Stimulated activated CD8-positive, alpha-beta memory T cell treated with anti-CD3 and anti-CD28 coated beads, Interleukin-7, amount 100 ng/mL, for 4 hours (primary cell): ENCODE data around the gene KHDC3L.
"Not testable (repeated sequence)": the region's sequence is repeated elsewhere in the genome, so short reads cannot be mapped to it uniquely, and the experiment has no call there.

ENCODE experiments used
- DNase-seq, 2 donors: peaks; one replicate each; pipeline ENCODE4 v3.0.0-alpha.2; 2020; ENCODE audit warnings: low read depth in 2 of 2

Gene KHDC3L

DNA sequence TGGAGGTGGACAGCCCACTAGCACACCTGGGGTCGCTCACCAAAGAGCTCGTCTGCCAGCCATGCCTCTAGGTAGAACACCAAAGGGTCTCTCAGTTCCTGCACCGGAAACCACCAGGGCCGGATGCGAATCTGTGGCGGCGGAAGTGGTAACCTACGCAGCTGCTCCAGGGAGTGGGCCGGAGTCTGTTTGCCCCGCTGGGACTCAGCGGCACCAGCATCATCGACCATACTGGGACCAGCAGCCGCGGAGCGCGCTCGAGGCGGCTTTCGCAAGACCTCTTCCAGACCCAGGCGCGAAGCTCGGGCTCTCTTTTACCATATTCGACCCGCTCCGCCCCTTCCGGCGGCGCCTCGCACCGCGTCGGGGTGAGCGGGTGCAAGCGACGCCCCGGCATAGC, 7.1 kb downstream of the KHDC3L start, which contains the start of gene OOEP:
Gene OOEP, minus strand, starts transcription at position 335 of the 400 bp plus-strand sequence. Its CDS starts 105 bp downstream, at position 230.
- no peak for DNase-seq

DNA sequence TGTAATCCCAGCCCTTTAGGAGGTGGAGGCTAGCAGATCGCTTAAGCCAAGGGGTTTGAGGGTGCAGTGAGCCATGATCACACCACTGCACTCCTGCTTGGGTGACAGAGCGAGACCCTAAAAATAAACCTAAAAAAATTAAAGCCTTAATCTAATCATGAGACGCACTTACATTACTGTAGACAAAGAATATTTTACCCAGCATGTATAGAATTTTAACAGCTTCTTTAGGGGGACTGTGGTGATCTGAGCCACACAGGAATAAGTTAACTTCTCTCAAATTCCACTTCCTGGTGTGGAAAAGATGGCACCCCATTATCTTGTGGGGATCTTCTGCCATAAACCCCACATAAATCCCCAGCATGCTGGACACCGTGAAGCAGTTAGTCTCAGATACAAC, 9.5 kb downstream of the KHDC3L start:
- no peak for DNase-seq

DNA sequence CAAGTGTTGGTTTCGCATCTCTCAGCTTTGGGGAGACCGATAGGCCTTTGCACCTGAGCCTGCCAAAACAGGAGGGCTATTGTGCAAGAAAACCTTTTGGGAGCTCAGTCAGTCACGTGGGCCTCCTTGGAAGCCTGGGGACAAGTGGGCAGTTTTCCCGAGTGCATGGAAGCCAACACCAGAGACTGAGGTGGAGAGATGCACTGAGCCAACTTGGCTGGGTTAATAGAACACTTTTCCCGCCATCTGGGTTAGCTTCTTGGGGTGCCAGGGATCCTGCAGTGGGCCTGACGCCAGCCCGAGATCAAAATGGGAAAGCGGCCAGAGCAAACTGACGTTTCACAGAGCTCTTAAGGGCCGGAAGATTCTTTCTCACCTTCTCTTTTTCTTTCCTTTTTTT, 10.1 kb downstream of the KHDC3L start:
- DNase-seq, result no peak

DNA sequence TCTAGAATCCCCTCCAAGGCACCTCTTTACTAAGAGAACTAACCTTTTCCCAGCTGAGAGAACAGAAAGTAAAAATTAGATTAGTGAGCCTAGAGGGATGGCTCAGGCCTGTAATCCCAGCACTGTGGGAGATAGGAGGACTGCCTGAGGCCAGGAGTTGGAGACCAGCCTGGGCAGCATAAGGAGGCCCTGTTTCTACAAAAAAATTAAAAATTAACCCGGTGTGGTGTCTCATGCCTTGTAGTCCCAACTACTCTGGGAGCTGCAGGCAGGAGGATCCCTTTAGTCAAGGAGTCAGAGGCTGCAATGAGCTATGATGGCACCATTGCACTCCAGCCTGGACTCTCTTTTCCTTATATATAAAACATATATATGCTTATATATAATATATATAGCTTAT, 12.8 kb downstream of the KHDC3L start:
- DNase-seq, result no peak

DNA sequence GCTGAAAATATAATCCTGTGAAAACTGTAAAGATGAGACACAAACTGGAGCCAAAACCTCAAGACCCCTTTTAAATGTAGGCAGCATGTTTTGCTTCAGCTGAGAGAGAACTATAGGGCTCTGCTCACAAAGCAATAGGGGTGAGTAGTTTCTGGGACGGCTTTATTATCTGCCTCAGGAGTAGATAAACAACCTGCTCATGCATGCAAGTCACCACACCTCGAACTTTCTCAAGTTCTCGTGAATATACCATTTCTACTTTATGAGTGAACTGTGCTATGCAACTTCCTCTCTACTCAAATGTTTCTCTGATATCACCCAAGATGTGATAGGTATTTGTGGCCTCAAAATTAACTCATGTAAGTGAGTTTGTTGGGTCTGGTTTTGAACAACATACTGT, 14.8 kb downstream of the KHDC3L start:
- DNase-seq, result no peak

DNA sequence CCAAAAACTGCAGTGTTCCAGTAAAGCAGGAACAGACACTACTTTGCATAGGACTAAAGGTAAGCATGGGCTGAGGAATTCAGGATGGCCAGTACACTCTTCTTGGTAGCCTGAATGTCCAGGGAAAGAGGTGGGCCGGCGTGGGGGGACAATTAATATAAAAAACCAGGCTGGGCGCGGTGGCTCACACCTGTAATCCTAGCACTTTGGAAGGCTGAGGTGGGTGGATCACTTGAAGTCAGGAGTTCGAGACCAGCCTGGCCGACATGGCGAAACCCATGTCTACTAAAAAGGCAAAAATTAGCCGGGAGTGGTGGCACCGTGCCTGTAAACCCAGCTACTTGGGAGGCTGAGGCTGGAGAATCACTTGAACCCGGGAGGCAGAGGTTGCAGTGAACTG, 19.1 kb downstream of the KHDC3L start:
- DNase-seq, result not testable (repeated sequence)

DNA sequence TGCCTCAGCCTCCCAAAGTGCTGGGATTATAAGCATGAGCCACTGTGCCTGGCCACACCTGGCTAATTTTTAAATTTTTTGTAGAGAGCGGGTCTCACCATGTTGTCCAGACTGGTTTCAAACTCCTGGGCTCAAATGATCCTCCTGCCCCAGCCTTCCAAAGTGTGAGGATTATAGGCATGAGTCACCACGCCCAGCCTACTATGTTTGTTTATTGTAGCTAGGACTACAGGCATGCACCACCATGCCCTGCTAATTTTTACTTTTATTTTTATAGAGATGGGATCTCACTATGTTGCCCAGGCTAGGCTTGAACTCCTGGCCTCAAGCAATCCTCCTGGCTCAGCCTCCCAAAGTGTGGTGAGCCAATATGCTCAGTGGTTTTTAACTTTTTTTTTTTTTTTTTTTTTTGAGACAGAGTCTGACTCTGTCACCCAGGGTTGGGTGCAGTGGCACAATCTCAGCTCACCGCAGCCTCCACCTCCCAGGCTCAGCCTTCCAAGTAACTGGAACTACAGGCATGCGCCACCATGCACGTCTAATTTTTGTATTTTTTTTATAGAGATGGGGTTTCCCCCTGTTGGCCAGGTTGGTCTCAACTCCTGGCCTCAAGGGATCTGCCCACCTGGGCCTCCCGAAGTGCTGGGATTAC, 20.1 kb downstream of the KHDC3L start:
- DNase-seq, result no peak

DNA sequence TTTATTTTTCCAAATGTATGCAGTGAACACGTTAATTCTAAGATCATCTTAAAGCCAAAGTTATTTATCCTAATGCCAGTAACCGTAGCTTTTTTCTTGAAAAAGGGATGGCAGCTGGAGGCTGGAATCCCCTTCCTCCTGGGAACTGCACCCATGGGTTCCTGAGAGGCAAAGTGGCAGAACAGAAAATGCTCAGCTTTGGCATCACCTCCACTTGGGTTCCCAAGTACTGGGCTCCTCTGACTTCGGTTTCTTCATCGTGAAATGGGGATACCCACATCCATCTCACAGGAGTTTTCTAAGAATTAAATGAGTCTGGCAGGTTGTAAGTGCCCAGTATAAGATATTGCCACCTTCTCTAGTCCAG, 26.0 kb downstream of the KHDC3L start:
- DNase-seq, result no peak

DNA sequence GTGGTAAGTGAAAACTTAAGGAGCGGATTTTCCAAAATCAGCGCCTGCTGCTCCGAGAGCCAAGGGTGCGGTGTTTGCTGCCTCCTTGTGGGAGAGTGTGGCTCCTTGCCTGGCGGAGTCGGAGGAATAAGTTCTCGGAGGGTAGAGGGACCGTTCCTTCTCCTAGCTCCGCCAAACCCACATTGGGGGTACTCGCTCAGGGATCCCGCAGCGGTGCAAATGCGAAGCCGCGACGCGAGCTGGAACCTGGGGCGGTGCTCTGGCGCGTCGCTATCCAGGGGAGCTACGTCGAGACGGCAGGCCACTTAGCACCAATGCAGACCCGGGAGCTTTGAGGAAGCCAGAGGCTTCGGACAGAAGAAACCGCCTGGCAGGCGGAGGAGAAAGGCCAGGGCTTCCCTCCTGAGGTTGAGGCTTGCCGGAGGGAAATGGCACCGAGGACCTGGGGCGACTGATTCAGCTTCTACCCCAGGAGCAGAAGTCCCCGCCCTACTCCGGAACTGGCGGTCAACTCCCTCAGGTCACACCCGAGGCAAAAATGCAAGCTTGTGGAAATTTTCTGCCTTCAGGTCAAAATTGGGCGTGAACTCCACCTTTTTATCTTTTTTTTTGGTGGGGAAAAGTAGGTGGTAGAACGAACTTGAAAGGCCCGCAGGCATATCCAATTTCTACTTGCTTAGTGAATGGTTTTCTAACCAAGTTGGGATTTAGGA, 26.5 kb downstream of the KHDC3L start:
- DNase-seq, result peak; percentile 45 to 52

DNA sequence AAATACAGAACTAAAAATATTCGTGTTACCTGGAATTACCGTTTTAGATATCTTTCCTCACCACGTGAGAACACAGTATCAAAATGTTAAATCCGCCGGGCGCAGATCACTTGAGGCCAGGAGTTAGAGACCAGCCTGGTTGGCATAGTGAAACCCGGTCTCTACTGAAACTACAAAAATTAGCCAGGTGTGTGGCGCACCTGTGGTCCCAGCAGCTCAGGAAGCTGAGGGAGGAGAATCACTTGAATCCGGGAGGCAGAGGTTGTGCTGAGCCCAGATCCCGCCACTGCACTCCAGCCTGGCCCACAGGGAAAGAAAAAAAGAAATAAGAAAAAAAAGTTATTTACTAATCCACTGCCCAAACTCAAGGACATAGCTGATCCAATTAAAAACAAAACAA, 27.4 kb downstream of the KHDC3L start:
- DNase-seq, result no peak

DNA sequence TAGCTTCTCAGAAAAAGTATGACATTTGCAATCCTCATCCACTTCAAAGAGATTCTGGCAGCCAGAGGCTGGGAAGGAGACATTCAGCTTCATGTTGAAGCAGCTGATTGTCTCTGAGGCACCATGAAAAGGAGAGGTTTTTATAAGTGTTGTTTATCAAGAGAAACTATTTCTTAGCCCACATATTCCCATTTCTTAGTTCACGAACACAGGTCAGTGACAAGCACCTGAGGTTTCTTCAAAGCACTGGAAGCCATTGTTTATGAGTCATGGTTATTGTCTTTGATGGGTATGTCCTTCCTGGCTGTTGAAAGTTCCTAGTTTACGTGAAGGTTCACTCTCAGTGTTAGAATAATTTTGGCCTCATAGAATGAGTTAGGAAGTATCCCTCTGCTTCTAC, 29.2 kb downstream of the KHDC3L start:
- no peak for DNase-seq

DNA sequence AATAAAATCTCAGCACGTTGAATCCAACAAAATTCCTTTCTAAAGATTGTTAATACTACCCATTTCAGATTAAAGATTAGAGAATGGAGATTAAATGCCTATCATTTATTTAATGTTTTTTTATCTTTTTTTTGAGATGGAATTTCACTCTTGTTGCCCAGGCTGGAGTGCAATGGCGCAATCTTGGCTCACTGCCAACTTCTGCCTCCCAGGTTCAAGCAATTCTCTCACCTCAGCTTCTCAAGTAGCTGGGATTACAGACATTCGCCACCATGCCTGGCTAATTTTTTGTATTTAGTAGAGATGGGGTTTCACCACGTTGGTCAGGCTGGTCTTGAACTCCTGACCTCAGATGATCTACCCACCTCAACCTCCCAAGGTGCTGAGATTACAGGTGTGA, 29.7 kb downstream of the KHDC3L start:
- DNase-seq, result not testable (repeated sequence)

DNA sequence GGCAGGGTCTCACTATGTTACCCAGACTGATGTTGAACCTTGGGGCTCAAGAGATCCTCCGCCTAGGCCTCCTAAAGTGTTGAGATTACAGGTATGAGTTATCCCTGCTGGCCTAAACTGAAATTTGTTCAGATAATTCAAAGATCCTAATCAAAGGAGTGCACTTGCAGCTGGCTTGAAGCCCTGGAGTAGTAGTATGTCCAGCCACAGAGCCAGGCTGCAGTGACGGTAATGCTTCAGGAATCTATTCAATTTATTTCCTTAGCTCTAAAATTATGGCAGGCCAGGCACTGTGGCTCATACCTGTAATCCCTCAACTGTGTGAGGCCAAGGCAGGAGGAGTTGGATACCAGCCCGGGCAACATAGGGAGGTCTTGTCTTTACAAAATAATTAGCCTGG, 30.8 kb downstream of the KHDC3L start:
- DNase-seq, result no peak

DNA sequence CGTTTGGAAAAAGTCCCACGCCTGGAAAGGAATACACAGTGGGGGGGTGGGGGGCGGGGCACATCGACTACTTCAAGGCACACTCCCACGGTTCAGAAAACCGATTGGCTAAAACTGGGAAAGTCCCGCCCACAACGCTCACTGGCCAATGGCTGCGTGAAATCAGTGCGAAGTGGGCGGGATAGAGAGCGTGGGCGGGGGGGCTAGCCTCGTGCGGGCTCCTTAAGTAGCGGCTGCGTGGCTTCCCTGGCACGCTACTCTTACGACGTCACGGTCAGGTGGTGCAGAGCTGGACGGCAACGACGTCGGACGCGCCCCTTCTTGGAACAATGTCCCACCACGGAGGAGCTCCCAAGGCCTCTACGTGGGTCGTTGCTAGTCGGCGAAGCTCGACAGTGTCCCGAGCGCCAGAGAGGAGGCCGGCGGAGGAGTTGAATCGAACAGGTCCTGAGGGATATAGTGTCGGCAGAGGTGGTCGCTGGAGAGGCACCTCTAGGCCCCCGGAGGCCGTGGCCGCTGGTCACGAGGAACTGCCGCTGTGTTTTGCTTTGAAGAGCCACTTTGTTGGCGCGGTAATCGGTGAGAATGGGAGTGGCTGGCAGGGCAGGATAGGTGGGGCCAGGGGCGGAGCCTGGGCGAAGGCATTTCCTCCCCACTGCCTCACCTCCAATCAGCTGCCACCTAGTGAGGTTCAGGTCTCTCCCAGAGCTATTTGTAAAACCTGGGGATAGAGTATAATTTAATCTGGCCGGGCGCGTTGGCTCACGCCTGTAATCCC, 32.3 kb downstream of the KHDC3L start, which contains the start of gene DDX43:
Gene DDX43, plus strand, starts transcription at position 252 of the 778 bp plus-strand sequence. Its CDS starts 78 bp downstream, at position 330.
- peak in 1 of 2 donors; percentile 26 for DNase-seq

DNA sequence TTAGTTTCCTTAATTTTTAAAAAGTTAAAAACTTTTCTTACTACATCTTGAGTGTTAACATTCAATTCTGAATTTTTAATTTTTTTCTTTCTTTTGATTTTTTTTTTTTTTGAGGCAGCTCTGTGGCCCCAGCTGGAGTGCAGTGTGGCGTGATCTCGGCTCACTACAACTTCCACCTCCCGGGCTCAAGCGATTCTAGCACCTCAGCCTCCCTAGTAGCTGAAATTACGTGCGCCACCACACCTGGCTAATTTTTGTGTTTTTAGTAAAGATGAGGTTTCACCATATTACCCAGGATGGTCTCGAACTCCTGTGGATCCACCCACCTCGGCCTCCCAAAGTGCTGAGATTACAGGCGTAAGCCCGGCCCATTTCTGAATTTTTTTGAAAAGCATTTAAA, 33.4 kb downstream of the KHDC3L start:
- DNase-seq, result no peak

DNA sequence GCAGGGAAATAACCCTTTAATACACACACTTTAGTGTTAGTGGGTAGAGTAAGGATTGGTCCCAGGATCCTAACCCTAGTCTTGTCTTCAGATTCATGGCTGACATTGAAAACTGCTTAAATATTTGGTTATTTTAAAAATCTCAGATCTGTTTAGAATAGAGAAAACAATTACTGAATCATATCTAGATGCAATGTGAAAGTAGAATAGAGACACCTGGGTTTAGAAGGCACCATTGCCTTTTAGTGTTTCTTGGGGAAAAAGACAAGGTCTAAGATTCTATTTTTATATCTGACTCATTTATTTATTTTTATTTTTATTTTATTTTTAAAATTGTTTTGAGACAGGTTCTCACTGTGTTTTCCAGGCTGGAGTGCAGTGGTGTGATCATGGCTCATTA, 38.2 kb downstream of the KHDC3L start:
- no peak for DNase-seq

DNA sequence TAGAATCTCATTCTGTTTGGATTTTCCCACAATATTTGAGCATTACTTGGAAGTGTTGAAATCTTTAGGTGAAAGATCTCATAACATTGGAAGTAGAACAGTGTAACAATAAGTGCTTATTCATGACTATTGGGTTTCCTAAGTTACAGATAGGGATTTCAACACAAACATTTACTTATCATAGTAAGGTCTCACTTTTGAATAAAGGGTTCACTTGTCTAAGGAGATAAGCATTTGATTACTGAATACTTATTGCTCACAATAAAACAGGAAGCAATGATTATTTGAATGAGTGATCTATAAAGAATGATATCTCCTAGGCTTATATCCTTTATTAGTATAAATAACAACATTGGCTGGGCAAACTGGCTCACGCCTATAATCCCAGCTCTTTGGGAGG, 46.9 kb downstream of the KHDC3L start:
- DNase-seq, result no peak

DNA sequence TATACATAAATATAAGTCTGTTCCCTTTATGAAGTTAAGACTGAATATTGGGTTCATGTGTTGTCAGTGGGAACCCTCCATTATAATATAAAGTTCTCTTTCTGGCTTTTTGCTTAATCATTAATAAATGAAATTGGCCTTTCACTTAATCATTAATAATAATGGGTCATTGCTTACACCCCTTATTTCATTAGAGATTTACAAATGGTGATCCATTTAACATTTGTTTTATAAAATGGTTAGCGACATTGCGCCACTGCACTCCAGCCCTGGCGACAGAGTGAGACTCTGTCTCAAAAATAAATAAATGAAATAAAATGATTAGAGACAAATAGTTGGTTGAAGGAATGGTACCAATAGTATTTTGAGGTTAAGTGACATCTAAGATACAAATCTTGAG, 50.6 kb downstream of the KHDC3L start:
- DNase-seq, result no peak
